ENCODE results near the gene BTRC. TPM values are rescaled to one million over a fixed set of nuclear protein-coding genes. Genes with fewer than 3 reads are reported as not detected.

The BTRC gene
- total RNA-seq, 1 experiment from 2014 or later, result 29.1 TPM

DNA sequence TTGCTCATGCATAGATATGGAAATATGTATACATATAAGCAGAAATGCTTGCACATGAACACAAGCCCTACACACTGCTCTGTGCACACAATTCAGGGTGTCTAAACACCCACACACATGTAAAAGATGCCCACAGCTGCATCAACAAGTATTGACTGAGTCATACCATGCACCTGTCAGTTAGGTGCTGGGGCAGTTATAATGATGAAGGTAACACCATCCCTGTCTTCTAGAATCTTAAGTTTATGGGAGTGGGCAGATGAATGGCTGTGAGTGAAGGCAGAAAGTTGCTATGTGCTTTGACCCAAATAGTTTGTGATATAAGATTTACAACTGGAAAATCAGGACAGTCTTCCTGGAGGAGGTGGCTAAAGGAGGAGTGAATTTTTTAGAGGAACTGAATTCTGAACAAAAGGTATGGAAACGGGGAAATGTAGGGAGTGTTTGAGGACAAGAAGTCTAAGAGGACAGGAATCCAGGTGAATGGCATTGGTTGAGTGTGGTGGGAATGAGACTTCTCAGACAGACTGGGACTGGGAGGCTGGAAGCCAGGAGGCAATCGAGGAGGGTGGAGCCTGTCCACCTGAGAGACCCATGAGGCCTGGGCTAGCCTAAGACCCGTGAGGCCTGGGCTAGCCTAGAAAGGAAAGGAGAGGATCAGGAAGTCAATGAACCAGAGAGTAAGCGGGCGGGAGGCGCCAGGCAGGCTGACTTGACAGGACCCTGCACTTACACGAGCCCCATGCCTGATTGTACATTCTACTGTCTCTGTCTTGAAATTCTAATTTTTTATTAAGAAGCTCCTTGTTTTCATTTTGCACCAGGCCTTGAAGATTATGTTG is 213.4 kb downstream of the BTRC start (continued):
- no peak for TF ChIP-seq ELF1 (IDR thresholded peaks at IDR 0.05; ENCODE audit: borderline replicate concordance, low read depth)

DNA sequence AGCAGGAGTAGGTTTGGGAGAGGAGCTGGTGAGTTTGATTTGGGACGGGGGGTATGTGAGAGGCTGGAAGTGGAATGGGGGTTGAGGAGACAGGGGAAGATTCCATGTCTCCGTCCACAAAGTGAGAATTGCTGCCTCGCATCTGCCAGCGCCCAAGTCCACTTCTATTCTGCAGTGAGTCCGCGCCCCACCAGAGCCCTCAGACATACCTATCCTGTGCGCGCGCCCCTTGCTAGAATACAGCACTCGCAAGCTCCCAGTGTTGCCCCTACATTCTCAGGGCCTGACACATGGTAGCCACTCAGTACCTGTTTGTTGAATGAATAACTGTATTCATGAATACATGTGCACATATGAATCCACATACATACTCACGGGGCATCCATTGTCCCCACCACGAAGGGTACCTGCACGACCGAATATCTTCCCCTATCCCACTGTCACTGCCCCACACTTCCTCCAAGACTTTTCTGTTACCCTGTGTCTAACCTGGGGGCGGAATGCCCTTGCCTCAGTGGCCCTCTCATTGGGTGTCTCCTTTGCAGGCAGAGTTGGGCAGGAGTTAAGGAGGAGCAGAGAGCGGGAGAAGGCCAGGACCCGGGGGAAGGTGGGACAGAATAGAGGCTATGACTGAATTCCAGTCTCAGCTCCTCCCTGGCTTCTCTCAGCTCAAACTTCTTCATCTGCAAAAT is 214.2 kb downstream of the BTRC start:
- H3K9me3 ChIP-seq (ENCODE audit: control insufficient read depth in 1 of 2, insufficient read depth in 1 of 2, low read depth in 1 of 2, low read length in 2 of 2), result no peaks in the 10 kb centered on the region
- no peak overlapping the region for H2AFZ ChIP-seq (ENCODE audit: low read depth, low read length, poor library complexity, severe bottlenecking)
- H3K4me3 ChIP-seq (replicated peaks in 1 of 2; ENCODE audit: low read depth in 1 of 2, low read length in 2 of 2), result no peak overlapping the region
- CTCF ChIA-PET, result interaction anchor here (1.0 to 3.2 kb wide), 4 partner anchors 124 to 354 kb away, joined by 3 to 51 read pairs (median 8); no protein-coding TSS in a partner anchor
- H3K4me1 ChIP-seq (ENCODE audit: control insufficient read depth in 1 of 2, insufficient read depth in 2 of 2, low read length in 2 of 2), result peaks cover 11 to 22% of the 10 kb centered on the region in 2 experiments
- ATAC-seq, result no peak
- POLR2A ChIA-PET, result no interaction called here
- no TSS peak for BruUV-seq (replicated peaks)
- intact Hi-C loops (cut with micrococcal nuclease), result no loop called here
- RAD21 ChIA-PET (ENCODE audit: low non-redundant PET in 1 of 2, low total read pairs in 2 of 2, uncharacterized antibody in 2 of 2, unreplicated experiment in 2 of 2), result interaction anchor here (2.9 to 3.7 kb wide), 1 partner anchor 354 kb away, joined by 26 to 31 read pairs; no protein-coding TSS in a partner anchor
- no peak overlapping the region for H3K9ac ChIP-seq (ENCODE audit: low read length)
- no peaks in the 10 kb centered on the region for H3K36me3 ChIP-seq (ENCODE audit: control insufficient read depth in 1 of 2, insufficient read depth in 2 of 2, low read length in 2 of 2)
- H3K27me3 ChIP-seq (ENCODE audit: insufficient read depth, low read length), result no peaks in the 10 kb centered on the region; the same call in 1 of the 2 replicates
- no peak overlapping the region for H3K4me2 ChIP-seq (ENCODE audit: low read length)
- TF ChIP-seq EZH2phosphoT487 (IDR thresholded peaks at IDR 0.05; ENCODE audit: borderline replicate concordance), result no peak
- no peak for TF ChIP-seq SP1 (IDR thresholded peaks at IDR 0.05; ENCODE audit: low read depth)
- no peak for TF ChIP-seq RAD21 (IDR thresholded peaks at IDR 0.05; ENCODE audit: low read depth)
- TF ChIP-seq ZNF274 (IDR thresholded peaks at IDR 0.05; ENCODE audit: low read depth, low read length), result no peak
- TF ChIP-seq, protein P1, sequence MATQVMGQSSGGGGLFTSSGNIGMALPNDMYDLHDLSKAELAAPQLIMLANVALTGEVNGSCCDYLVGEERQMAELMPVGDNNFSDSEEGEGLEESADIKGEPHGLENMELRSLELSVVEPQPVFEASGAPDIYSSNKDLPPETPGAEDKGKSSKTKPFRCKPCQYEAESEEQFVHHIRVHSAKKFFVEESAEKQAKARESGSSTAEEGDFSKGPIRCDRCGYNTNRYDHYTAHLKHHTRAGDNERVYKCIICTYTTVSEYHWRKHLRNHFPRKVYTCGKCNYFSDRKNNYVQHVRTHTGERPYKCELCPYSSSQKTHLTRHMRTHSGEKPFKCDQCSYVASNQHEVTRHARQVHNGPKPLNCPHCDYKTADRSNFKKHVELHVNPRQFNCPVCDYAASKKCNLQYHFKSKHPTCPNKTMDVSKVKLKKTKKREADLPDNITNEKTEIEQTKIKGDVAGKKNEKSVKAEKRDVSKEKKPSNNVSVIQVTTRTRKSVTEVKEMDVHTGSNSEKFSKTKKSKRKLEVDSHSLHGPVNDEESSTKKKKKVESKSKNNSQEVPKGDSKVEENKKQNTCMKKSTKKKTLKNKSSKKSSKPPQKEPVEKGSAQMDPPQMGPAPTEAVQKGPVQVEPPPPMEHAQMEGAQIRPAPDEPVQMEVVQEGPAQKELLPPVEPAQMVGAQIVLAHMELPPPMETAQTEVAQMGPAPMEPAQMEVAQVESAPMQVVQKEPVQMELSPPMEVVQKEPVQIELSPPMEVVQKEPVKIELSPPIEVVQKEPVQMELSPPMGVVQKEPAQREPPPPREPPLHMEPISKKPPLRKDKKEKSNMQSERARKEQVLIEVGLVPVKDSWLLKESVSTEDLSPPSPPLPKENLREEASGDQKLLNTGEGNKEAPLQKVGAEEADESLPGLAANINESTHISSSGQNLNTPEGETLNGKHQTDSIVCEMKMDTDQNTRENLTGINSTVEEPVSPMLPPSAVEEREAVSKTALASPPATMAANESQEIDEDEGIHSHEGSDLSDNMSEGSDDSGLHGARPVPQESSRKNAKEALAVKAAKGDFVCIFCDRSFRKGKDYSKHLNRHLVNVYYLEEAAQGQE (IDR thresholded peaks at IDR 0.05; ENCODE audit: low read depth), result no peak
- TF ChIP-seq, protein P2, sequence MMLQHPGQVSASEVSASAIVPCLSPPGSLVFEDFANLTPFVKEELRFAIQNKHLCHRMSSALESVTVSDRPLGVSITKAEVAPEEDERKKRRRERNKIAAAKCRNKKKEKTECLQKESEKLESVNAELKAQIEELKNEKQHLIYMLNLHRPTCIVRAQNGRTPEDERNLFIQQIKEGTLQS (IDR thresholded peaks at IDR 0.05), result no peak
- no peak for TF ChIP-seq SIN3A (IDR thresholded peaks at IDR 0.05; ENCODE audit: low read depth)
- no peak for TF ChIP-seq EGR1 (IDR thresholded peaks at IDR 0.05; ENCODE audit: low read depth)
- TF ChIP-seq, protein P3, sequence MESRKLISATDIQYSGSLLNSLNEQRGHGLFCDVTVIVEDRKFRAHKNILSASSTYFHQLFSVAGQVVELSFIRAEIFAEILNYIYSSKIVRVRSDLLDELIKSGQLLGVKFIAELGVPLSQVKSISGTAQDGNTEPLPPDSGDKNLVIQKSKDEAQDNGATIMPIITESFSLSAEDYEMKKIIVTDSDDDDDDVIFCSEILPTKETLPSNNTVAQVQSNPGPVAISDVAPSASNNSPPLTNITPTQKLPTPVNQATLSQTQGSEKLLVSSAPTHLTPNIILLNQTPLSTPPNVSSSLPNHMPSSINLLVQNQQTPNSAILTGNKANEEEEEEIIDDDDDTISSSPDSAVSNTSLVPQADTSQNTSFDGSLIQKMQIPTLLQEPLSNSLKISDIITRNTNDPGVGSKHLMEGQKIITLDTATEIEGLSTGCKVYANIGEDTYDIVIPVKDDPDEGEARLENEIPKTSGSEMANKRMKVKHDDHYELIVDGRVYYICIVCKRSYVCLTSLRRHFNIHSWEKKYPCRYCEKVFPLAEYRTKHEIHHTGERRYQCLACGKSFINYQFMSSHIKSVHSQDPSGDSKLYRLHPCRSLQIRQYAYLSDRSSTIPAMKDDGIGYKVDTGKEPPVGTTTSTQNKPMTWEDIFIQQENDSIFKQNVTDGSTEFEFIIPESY (IDR thresholded peaks at IDR 0.05; ENCODE audit: extremely low read depth, insufficient replicate concordance, low read length), result no peak
- no peak for TF ChIP-seq JUND (IDR thresholded peaks at IDR 0.05)
- no peak for TF ChIP-seq ZFX (IDR thresholded peaks at IDR 0.05)
- TF ChIP-seq, protein P4, sequence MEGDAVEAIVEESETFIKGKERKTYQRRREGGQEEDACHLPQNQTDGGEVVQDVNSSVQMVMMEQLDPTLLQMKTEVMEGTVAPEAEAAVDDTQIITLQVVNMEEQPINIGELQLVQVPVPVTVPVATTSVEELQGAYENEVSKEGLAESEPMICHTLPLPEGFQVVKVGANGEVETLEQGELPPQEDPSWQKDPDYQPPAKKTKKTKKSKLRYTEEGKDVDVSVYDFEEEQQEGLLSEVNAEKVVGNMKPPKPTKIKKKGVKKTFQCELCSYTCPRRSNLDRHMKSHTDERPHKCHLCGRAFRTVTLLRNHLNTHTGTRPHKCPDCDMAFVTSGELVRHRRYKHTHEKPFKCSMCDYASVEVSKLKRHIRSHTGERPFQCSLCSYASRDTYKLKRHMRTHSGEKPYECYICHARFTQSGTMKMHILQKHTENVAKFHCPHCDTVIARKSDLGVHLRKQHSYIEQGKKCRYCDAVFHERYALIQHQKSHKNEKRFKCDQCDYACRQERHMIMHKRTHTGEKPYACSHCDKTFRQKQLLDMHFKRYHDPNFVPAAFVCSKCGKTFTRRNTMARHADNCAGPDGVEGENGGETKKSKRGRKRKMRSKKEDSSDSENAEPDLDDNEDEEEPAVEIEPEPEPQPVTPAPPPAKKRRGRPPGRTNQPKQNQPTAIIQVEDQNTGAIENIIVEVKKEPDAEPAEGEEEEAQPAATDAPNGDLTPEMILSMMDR (IDR thresholded peaks at IDR 0.05 in 2 of 3, conservative IDR thresholded peaks at IDR 0.05 in 1 of 3; ENCODE audit: borderline replicate concordance in 1 of 3, insufficient read depth in 1 of 3, low read depth in 2 of 3, low read length in 2 of 3), result no peak
- no peak for TF ChIP-seq CBX3 (IDR thresholded peaks at IDR 0.05; ENCODE audit: low read depth)
- TF ChIP-seq POLR2AphosphoS5 (IDR thresholded peaks at IDR 0.05; ENCODE audit: low read depth, low read length), result no peak
- H3K79me2 ChIP-seq (ENCODE audit: insufficient read depth, low read length), result no peaks in the 10 kb centered on the region
- no peak for DNase-seq (ENCODE audit: low read depth, low spot score)
- no peak overlapping the region for H3K27ac ChIP-seq (ENCODE audit: low read depth, low read length)
- H4K20me1 ChIP-seq (ENCODE audit: insufficient read depth), result no peaks in the 10 kb centered on the region
- no peaks in the 10 kb centered on the region for H3K9me2 ChIP-seq (ENCODE audit: insufficient read depth)

Measured in HCT116 (cell line).